GM04504 (cell line): Measurements from ENCODE around the gene FOXP4.

Source experiments
- DNase-seq: peaks from one replicate; pipeline ENCODE4 v3.0.0-alpha.2; 2012; ENCODE audit warnings: low read depth

FOXP4 gene

GRCh38 chr6:41546866-41547798 is 951 bp downstream of the FOXP4 start:
- no peak for DNase-seq

- DNase-seq, result no peak
These were observed 1.6 kb downstream of the FOXP4 start for GRCh38 chr6:41547799-41548097.

- no peak for DNase-seq
These were observed 2.1 kb downstream of the FOXP4 start for GRCh38 chr6:41548098-41548840.

GRCh38 chr6:41548841-41549642 is 2.9 kb downstream of the FOXP4 start:
- DNase-seq, result no peak

GRCh38 chr6:41549673-41550072 is 3.5 kb downstream of the FOXP4 start:
- DNase-seq, result no peak

GRCh38 chr6:41551086-41551700 is 5.0 kb downstream of the FOXP4 start:
- DNase-seq, result no peak

- no peak for DNase-seq
These were observed 5.7 kb downstream of the FOXP4 start for GRCh38 chr6:41551857-41552256.

GRCh38 chr6:41552723-41553122 is 6.5 kb downstream of the FOXP4 start:
- DNase-seq, result no peak

- no peak for DNase-seq
These were observed 7.3 kb downstream of the FOXP4 start for GRCh38 chr6:41553405-41553999.

- DNase-seq, result no peak
These were observed 9.4 kb downstream of the FOXP4 start for GRCh38 chr6:41555326-41556300.

- DNase-seq, result no peak
These were observed 11.2 kb downstream of the FOXP4 start for GRCh38 chr6:41557335-41557734.

GRCh38 chr6:41558033-41558807 is 12.0 kb downstream of the FOXP4 start:
- no peak for DNase-seq

GRCh38 chr6:41559655-41560427 is 13.7 kb downstream of the FOXP4 start:
- no peak for DNase-seq

- no peak for DNase-seq
These were observed 14.4 kb downstream of the FOXP4 start for GRCh38 chr6:41560431-41561192.

GRCh38 chr6:41561416-41561815 is 15.2 kb downstream of the FOXP4 start:
- no peak for DNase-seq

GRCh38 chr6:41561931-41562911 is 16.0 kb downstream of the FOXP4 start:
- no peak for DNase-seq
